IPS DF 6.9 (cell line): ENCODE measurements around the gene NACA.

ENCODE experiments used
- DNase-seq: peaks from one replicate; pipeline ENCODE4 v3.0.0-alpha.2; 2013; ENCODE audit warnings: low read depth, low spot score
- H3K27ac ChIP-seq: one replicate; pipeline ENCODE4 v1.5.1; 2013; ENCODE audit warnings: low read length, control low read depth
- H3K27me3 ChIP-seq: 2 replicates; pipeline ENCODE4 v1.6.1; 2013; ENCODE audit warnings: mild to moderate bottlenecking, low read length; ENCODE audit not compliant: control insufficient read depth, insufficient read depth
- H3K36me3 ChIP-seq: 2 replicates; pipeline ENCODE4 v1.6.1; 2013; ENCODE audit warnings: low read length; ENCODE audit not compliant: control insufficient read depth, insufficient read depth
- H3K4me1 ChIP-seq: 2 replicates; pipeline ENCODE4 v1.6.1; 2013; ENCODE audit warnings: low read length; ENCODE audit not compliant: control insufficient read depth, insufficient read depth
- H3K4me3 ChIP-seq: 2 replicates; pipeline ENCODE4 v1.5.1; 2013; ENCODE audit warnings: mild to moderate bottlenecking, low read length
- H3K9me3 ChIP-seq: 2 replicates; pipeline ENCODE4 v1.6.1; 2013; ENCODE audit warnings: low read length, inconsistent platforms; ENCODE audit not compliant: control insufficient read depth, insufficient read depth
- WGBS: extraction: QIAGEN DNeasy Blood & Tissue Kit; methylation state at CpG from one replicate; pipeline ENCODE4 v1.1.7; 2013; ENCODE audit warnings: mixed read lengths, missing lambda C conversion rate; ENCODE audit not compliant: insufficient read length, insufficient coverage; 5-methylcytosine and 5-hydroxymethylcytosine counted together

NACA gene

DNA sequence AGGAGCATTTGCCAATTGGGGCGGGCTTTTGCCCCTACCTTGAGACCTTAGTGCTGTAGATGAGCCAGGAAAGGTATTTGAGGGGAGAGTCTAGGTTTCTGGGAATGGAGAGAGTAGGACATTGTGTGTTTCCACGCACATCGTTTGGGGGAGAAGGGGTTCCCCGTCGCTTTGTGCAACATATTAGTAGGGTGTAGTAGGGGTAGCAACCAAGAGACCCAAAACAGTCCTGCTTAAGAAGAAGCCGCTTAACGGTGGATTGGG lies 36.3 kb downstream of the NACA start:
- WGBS = no CpG with 5 or more reads among the region's 7 CpGs
- Histone ChIP-seq H3K4me3 (peak overlapping the region; percentile 31; the same call in 1 of the 2 replicates), H3K9me3 (no peaks in the 10 kb centered on the region), H3K36me3 (no peaks in the 10 kb centered on the region), H3K27ac (peak overlapping the region; percentile 56), H3K4me1 (no peaks in the 10 kb centered on the region), H3K27me3 (no peaks in the 10 kb centered on the region)
- DNase-seq = no peak

DNA sequence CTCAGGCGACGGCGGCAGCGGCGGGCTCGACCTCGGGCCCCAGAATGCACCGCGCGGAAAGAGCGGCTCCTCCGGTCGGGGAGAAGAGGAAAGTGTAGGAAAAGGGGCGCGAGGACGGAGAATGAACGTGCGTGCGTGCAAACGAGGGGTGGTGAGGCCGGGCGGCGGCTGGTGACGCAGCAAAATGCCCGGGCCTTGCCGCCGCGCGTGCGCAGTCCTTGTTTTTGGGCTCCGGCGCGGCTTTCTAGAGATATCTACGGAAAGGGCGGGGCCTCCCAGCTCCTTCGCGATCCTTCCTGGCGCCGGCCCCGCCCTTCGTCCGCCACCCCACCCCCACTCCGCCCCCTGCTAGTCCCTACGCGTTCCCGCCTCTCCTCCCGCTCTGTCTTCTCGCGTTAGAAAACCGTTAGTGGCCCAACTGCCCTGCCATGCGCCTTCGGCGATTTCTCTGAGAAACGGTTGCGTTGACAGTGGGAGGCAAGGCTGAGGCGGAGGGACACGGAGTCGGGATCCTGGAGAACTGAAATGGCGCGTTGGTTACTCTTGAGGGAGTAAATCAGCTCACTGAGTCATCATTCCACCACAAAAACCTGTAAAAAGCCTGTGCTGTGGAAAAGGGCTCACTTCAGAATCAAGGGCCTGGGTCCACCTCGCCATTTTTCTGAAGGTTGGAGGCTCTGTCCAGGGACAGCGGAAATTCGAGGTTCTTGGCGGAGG lies 36.8 kb downstream of the NACA start, which contains the start of gene PTGES3:
PTGES3 (minus strand) TSS at position 156 of the 717 bp plus-strand sequence. CDS start 285 bp downstream, outside the sequence.
- Histone ChIP-seq H3K9me3 (no peaks in the 10 kb centered on the region), H3K27me3 (no peaks in the 10 kb centered on the region), H3K27ac (peak within 1 kb of the TSS; percentile 56), H3K4me1 (no peaks in the 10 kb centered on the region), H3K36me3 (no peaks in the 10 kb centered on the region), H3K4me3 (peak within 1 kb of the TSS; percentile 86)
- no CpG with 5 or more reads among the region's 64 CpGs for WGBS
- DNase-seq = peak; percentile 90

DNA sequence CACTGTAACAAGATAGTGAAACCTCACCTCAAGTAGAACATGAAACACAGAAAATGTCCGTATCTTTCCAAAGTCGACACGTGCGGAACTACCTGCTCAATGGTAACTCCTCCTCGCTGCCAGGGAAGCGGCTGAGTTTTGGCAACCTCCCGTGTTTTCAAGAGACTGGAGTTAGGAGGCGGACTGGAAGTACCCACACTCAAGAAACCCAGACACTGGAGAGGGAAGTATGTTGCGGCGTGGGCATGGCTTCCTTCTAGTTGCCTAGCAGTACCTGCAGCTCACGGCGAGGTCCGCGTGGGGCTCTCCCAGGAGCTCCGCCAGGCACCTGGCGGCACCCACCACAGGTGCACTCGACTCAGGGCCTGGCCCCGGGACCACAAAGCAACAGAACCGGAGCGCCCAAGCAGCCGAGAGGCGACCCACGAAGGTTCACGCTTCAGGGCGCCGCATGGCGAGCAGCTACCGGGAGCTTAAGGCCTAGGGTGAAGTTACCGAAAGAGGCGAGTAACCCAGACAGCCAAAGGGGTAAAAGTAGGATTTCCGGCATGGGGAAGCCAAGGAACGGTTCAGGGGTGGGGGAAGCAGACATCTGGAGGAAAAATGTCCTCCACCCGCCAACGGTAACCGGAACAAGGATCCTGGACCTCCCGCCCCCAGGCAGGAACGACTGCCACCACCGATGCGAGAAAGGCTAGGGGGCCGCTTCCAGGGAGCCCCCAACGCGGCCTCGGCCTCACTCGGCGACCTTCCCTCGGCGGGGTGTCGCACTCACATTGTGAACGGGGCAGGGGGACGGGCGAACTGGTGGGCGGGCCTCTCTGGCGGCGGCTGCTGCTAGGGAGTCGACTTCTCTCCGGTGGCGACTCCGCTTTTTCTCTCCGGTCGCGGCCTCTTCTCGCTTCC lies 37.6 kb downstream of the NACA start:
- H3K27ac ChIP-seq = peak overlapping the region; percentile 2
- no peaks in the 10 kb centered on the region for H3K4me1 ChIP-seq
- peak overlapping the region; percentile 86 for H3K4me3 ChIP-seq
- no peak for DNase-seq
- WGBS = no CpG with 5 or more reads among the region's 62 CpGs
- no peaks in the 10 kb centered on the region for H3K36me3 ChIP-seq
- no peaks in the 10 kb centered on the region for H3K9me3 ChIP-seq
- no peaks in the 10 kb centered on the region for H3K27me3 ChIP-seq

- H3K9me3 ChIP-seq = no peaks in the 10 kb centered on the region
- no peak overlapping the region for H3K27ac ChIP-seq
- no peaks in the 10 kb centered on the region for H3K27me3 ChIP-seq
- no peak overlapping the region for H3K4me3 ChIP-seq
- WGBS = no CpG with 5 or more reads among the region's 8 CpGs
- peaks cover 5% of the 10 kb centered on the region; the same call in 1 of the 2 replicates for H3K36me3 ChIP-seq
- no peak for DNase-seq
- no peaks in the 10 kb centered on the region for H3K4me1 ChIP-seq
These were observed 40.2 kb downstream of the NACA start for GRCh38 chr12:56684745-56685359.

- Histone ChIP-seq H3K36me3 (peaks cover 5% of the 10 kb centered on the region), H3K4me3 (no peak overlapping the region), H3K27me3 (no peaks in the 10 kb centered on the region), H3K9me3 (no peaks in the 10 kb centered on the region), H3K4me1 (no peaks in the 10 kb centered on the region), H3K27ac (no peak overlapping the region)
- DNase-seq = no peak
- WGBS = no CpG with 5 or more reads among the region's 6 CpGs
These were observed 42.8 kb downstream of the NACA start for GRCh38 chr12:56682323-56682722.

GRCh38 chr12:56679883-56680575 lies 45.1 kb downstream of the NACA start:
- no CpG with 5 or more reads among the region's 13 CpGs for WGBS
- Histone ChIP-seq H3K9me3 (no peaks in the 10 kb centered on the region), H3K27ac (no peak overlapping the region), H3K4me3 (no peak overlapping the region), H3K4me1 (no peaks in the 10 kb centered on the region), H3K36me3 (peaks cover 5% of the 10 kb centered on the region), H3K27me3 (no peaks in the 10 kb centered on the region)
- DNase-seq = no peak

DNA sequence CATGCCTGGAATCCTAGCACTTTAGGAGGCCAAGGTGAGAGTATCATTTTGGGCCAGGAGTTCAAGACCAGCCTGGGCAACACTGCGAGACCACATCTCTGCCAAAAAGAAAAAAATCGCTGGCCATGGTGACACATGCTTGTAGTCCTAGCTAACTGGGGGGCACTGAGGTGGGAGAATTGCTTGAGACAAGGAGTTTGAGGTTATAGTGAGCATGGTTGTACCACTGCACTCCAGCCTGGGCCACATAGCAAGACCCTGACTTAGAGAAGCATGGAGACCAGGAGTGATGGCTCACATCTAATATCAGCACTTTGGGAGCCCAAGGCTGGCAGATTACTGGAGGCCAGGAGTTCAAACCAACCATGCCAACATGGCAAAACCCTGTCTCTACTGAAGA lies 46.2 kb downstream of the NACA start:
- Histone ChIP-seq H3K9me3 (no peaks in the 10 kb centered on the region), H3K4me1 (no peaks in the 10 kb centered on the region), H3K4me3 (no peak overlapping the region), H3K27me3 (no peaks in the 10 kb centered on the region), H3K36me3 (peaks cover 5% of the 10 kb centered on the region), H3K27ac (no peak overlapping the region)
- no peak for DNase-seq
- WGBS = no CpG with 5 or more reads among the region's 2 CpGs

DNA sequence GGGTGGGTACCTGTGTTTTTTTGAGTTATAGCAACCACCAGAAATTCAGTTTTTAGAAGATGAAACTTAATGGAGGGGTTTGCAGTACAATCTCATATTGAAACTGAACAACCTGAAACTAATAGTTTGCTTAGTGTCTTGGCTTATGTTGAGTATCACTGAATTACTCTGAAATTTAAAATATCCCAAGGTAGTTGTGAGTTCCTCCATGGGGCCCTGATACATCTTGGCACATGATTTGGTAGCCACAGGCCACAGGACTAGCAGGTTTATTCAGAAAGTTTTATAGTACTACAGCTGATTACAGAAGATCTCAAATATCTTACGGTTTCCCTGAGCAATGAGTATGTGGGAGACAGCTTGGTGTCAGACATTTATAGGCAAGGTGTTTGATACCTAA lies 47.4 kb downstream of the NACA start:
- H3K36me3 ChIP-seq = peaks cover 5% of the 10 kb centered on the region
- no peak overlapping the region for H3K27ac ChIP-seq

GRCh38 chr12:56676851-56677580 lies 48.1 kb downstream of the NACA start:
- H3K4me1 ChIP-seq = no peaks in the 10 kb centered on the region
- H3K27ac ChIP-seq = no peak overlapping the region
- no CpG with 5 or more reads among the region's 11 CpGs for WGBS

More for the DNA sequence above, 47.4 kb downstream of the NACA start:
- Histone ChIP-seq H3K9me3 (no peaks in the 10 kb centered on the region), H3K4me3 (no peak overlapping the region), H3K27me3 (no peaks in the 10 kb centered on the region), H3K4me1 (no peaks in the 10 kb centered on the region)
- DNase-seq = no peak
- no CpG with 5 or more reads among the region's 1 CpG for WGBS

More at GRCh38 chr12:56676851-56677580, 48.1 kb downstream of the NACA start:
- H3K36me3 ChIP-seq = peaks cover 5% of the 10 kb centered on the region
- no peaks in the 10 kb centered on the region for H3K9me3 ChIP-seq
- DNase-seq = no peak
- no peaks in the 10 kb centered on the region for H3K27me3 ChIP-seq
- H3K4me3 ChIP-seq = no peak overlapping the region
